ENCODE data around the gene TTC39C.

- no peak for TF ChIP-seq CTCF (IDR thresholded peaks at IDR 0.05)
- no peak for TF ChIP-seq NFE2L2 (conservative IDR thresholded peaks at IDR 0.05; ENCODE audit: low read length)
- TF ChIP-seq POLR2A (IDR thresholded peaks at IDR 0.05; ENCODE audit: low read length): no peak
- TF ChIP-seq RAD21 (conservative IDR thresholded peaks at IDR 0.05 in 1 of 2, IDR thresholded peaks at IDR 0.05 in 1 of 2): no peak
- TF ChIP-seq CBX8 (IDR thresholded peaks at IDR 0.05): no peak
- no peak for TF ChIP-seq EP300 (IDR thresholded peaks at IDR 0.05)
- TF ChIP-seq RFX5 (IDR thresholded peaks at IDR 0.05): no peak
- TF ChIP-seq MAX (IDR thresholded peaks at IDR 0.05): no peak
- no peak for TF ChIP-seq ZNF302 (CRISPR knock-in tag; IDR thresholded peaks at IDR 0.05)
- TF ChIP-seq ELK1 (IDR thresholded peaks at IDR 0.05; ENCODE audit: low read depth, low read length): no peak
- TF ChIP-seq RARB (CRISPR knock-in tag; IDR thresholded peaks at IDR 0.05): no peak
- no peak for TF ChIP-seq FOSL2 (IDR thresholded peaks at IDR 0.05)
- no peak for TF ChIP-seq FOSL2 (CRISPR knock-in tag; IDR thresholded peaks at IDR 0.05)
- TF ChIP-seq REST (IDR thresholded peaks at IDR 0.05): no peak
- no peak for TF ChIP-seq RNF2 (IDR thresholded peaks at IDR 0.05; ENCODE audit: borderline replicate concordance, low read depth)
Observed at GRCh38 chr18:23971666-23972230, 42.8 kb upstream of the TTC39C start.
